Left lung (tissue), 10 donors: ENCODE data around the gene NUP133. TPM values are rescaled to one million over a fixed set of nuclear protein-coding genes. Genes with fewer than 3 reads are reported as not detected.
A peak's percentile ranks its signal among the peaks of the same experiment; 100 is the strongest.
"Not testable (repeated sequence)": the region's sequence is repeated elsewhere in the genome, so short reads cannot be mapped to it uniquely, and the experiment has no call there.

Experiments used
- ATAC-seq: fragments of 200-7000 bp; cut with Tn5 transposase; one replicate; pipeline ENCODE4 v1.9.1; 2020; ENCODE audit warnings: moderate library complexity
- DNase-seq, 4 donors: peaks; one replicate each; pipeline ENCODE4 v3.0.0-alpha.2; 2013 to 2020
- H3K27ac ChIP-seq, 2 donors: fragments of 200-600 bp; sonication (generic) in 1 of 2; one replicate each; pipeline versions ENCODE4 v1.5.0 to v1.8.0; 2020 to 2021
- H3K27me3 ChIP-seq, 2 donors: fragments of 200-600 bp; sonication (generic) in 1 of 2; one replicate each; pipeline versions ENCODE4 v1.5.0 to v1.8.0; 2020 to 2021
- H3K36me3 ChIP-seq, 2 donors: fragments of 200-600 bp; sonication (generic) in 1 of 2; one replicate each; pipeline versions ENCODE4 v1.5.0 to v1.8.0; 2020 to 2021
- H3K4me1 ChIP-seq, 2 donors: fragments of 200-600 bp; one replicate each; pipeline ENCODE4 v1.8.0; 2021
- H3K4me3 ChIP-seq, 2 donors: fragments of 200-600 bp; sonication (generic) in 1 of 2; one replicate each; pipeline versions ENCODE4 v1.5.0 to v1.8.0; 2020 to 2021; ENCODE audit warnings: mild to moderate bottlenecking in 1 of 2
- H3K9me3 ChIP-seq, 2 donors: fragments of 200-600 bp; sonication (generic) in 1 of 2; one replicate each; pipeline versions ENCODE4 v1.5.0 to v1.8.0; 2020 to 2021
- intact Hi-C, 2 donors: fragments of 100-400 bp; cut with DNase I; formaldehyde crosslinking; loops; one replicate each; pipeline versions ENCODE4 v1.11.2 to v1.14.2; 2022
- polyA plus RNA-seq, 6 donors: library from polyadenylated mRNA; unstranded; fragments of 120-200 nt; gene quantifications; one replicate each; pipeline ENCODE4 v1.2.1, GENCODE V29; 2013; ENCODE audit not compliant: insufficient read length in 6 of 6
- total RNA-seq, 2 donors: library from RNA; stranded (reverse); fragmentation: NEBNext Ultra II Directional; extraction: Animal tissue kit (Norgen Biotek cat#: 25700); gene quantifications; one replicate each; pipeline ENCODE4 v1.2.1, GENCODE V29; 2021
- TF ChIP-seq, protein P1 (sequence below), 2 donors: fragments of 200-600 bp; sonication (generic) in 1 of 2; IDR thresholded peaks; one replicate each; pipeline versions ENCODE4 v1.5.0 to v1.8.0; 2021; ENCODE audit warnings: antibody characterized with exemption in 2 of 2
- donor health status: DM: no; HTN: yes; CAD: no.
- donor health status: DM: no; HTN: no; CAD: no.

The NUP133 gene
- total and polyA plus RNA-seq, 8 donors, result 30.2 to 47.1 (median 42.5) TPM

- H3K4me1 ChIP-seq, result no peaks in the 10 kb centered on the region
- no peak for ATAC-seq
- H3K27ac ChIP-seq, result no peak overlapping the region
- peaks cover 16 to 63% of the 10 kb centered on the region in 2 donors for H3K27me3 ChIP-seq
- H3K4me3 ChIP-seq, result no peak overlapping the region
- DNase-seq, result no peak
- intact Hi-C loops, result no loop called here
- H3K9me3 ChIP-seq, result peaks cover 0 to 13% of the 10 kb centered on the region in 2 donors
- TF ChIP-seq, protein P1, sequence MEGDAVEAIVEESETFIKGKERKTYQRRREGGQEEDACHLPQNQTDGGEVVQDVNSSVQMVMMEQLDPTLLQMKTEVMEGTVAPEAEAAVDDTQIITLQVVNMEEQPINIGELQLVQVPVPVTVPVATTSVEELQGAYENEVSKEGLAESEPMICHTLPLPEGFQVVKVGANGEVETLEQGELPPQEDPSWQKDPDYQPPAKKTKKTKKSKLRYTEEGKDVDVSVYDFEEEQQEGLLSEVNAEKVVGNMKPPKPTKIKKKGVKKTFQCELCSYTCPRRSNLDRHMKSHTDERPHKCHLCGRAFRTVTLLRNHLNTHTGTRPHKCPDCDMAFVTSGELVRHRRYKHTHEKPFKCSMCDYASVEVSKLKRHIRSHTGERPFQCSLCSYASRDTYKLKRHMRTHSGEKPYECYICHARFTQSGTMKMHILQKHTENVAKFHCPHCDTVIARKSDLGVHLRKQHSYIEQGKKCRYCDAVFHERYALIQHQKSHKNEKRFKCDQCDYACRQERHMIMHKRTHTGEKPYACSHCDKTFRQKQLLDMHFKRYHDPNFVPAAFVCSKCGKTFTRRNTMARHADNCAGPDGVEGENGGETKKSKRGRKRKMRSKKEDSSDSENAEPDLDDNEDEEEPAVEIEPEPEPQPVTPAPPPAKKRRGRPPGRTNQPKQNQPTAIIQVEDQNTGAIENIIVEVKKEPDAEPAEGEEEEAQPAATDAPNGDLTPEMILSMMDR (IDR thresholded peaks at IDR 0.05), result no peak
- no peaks in the 10 kb centered on the region for H3K36me3 ChIP-seq
Observed at GRCh38 chr1:229425564-229426159, 82.5 kb downstream of the NUP133 start.

DNA sequence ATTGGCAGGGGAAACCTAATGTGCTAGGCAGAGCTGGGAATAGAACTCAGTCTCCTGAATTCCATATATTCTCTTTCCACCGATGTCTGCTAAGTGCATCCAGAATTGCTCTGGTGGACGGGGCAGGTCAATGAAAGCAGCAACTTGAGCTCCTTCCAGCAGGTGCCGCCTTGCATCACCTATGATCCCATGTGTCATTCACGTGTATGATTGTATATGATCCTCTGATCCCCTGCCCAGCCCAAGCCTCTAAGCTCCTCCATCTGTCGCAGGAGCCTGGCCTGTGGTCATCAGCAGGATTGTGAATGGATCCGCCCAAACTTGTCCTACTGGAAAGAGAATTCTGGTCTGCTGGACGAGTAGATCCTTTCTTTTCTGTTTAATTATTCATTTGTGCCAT is 87.4 kb downstream of the NUP133 start:
- no peak for ATAC-seq
- H3K27me3 ChIP-seq, result peaks cover 0 to 21% of the 10 kb centered on the region in 2 donors
- intact Hi-C loops, result no loop called here
- no peak overlapping the region for H3K4me3 ChIP-seq
- peaks cover 0 to 13% of the 10 kb centered on the region in 2 donors for H3K9me3 ChIP-seq
- H3K27ac ChIP-seq, result no peak overlapping the region
- no peaks in the 10 kb centered on the region for H3K4me1 ChIP-seq
- no peak for DNase-seq
- TF ChIP-seq, protein P1 (IDR thresholded peaks at IDR 0.05), result no peak
- H3K36me3 ChIP-seq, result no peaks in the 10 kb centered on the region

DNA sequence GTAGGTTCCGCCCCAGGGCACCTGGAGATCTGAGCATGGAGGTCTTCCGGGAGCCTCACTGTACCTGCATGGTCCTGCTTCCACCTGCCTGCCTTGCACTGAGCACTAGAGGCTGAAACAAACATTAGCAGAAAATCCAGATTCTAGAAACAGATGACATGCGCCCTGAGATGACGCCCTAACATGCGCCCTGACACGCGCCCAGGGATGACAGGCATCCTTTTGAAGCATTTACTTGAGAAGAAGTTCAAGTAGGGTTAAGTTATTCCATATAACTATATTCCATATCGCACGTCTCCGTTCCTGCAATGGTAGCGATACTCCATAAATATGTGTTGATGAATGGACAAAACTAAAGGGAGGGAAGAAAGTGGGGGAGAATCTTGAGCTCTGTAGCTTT is 87.9 kb downstream of the NUP133 start:
- no peak for DNase-seq
- intact Hi-C loops, result no loop called here
- TF ChIP-seq, protein P1 (IDR thresholded peaks at IDR 0.05), result no peak

DNA sequence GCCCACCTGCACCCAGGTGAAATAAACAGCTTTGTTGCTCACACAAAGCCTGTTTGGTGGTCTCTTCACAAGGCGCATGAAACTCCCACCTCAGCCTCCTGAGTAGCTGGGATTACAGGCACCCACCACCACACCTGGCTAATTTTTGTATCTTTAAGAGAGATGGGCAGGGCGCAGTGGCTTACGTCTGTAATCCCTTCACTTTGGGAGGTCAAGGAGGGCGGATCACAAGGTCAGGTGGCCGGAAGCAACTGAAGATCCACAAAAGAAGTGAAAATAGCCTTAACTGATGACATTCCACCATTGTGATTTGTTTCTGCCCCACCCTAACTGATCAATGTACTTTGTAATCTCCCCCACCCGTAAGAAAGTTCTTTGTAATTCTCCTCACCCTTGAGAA is 89.6 kb downstream of the NUP133 start:
- DNase-seq, H3K4me3 ChIP-seq, H3K27me3 ChIP-seq, H3K4me1 ChIP-seq, H3K9me3 ChIP-seq, H3K27ac ChIP-seq, ATAC-seq, intact Hi-C loops, H3K36me3 ChIP-seq: not testable (repeated sequence)

More for the DNA sequence above, 87.9 kb downstream of the NUP133 start:
- Histone ChIP-seq H3K9me3 (peaks cover 0 to 13% of the 10 kb centered on the region in 2 donors), H3K36me3 (no peaks in the 10 kb centered on the region), H3K27me3 (peaks cover 0 to 18% of the 10 kb centered on the region in 2 donors), H3K4me1 (no peaks in the 10 kb centered on the region), H3K27ac (no peak overlapping the region), H3K4me3 (no peak overlapping the region)
- ATAC-seq, result no peak

DNA sequence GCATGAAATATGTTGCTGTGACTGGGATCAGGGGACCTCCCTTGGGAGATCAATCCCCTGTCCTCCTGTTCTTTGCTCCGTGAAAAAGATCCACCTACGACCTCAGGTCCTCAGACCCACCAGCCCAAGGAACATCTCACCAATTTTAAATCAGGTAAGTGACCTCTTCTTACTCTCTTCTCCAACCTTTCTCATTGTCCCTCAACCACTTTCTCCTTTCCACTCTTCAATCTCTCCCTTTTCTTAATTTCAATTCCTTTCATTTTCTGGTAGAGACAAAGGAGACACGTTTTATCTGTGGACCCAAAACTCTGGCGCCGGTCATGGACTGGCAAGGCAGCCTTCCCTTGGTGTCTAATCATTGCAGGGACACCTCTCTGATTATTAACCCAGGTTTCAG is 95.3 kb downstream of the NUP133 start:
- H3K4me3 ChIP-seq, H3K36me3 ChIP-seq, DNase-seq, ATAC-seq, intact Hi-C loops, H3K9me3 ChIP-seq, H3K27ac ChIP-seq: not testable (repeated sequence)
- Histone ChIP-seq H3K4me1 (peaks cover 9 to 14% of the 10 kb centered on the region in 2 donors), H3K27me3 (peaks cover 23 to 43% of the 10 kb centered on the region in 2 donors)

- intact Hi-C loops, result no loop called here
- ATAC-seq (peak; percentile 8), DNase-seq (no peak)
Observed at GRCh38 chr1:229412056-229412455, 96.1 kb downstream of the NUP133 start.

More at GRCh38 chr1:229412056-229412455, 96.1 kb downstream of the NUP133 start:
- no peaks in the 10 kb centered on the region for H3K9me3 ChIP-seq
- peaks cover 30 to 51% of the 10 kb centered on the region in 2 donors for H3K27me3 ChIP-seq
- no peak overlapping the region for H3K4me3 ChIP-seq
- no peak overlapping the region for H3K27ac ChIP-seq
- H3K4me1 ChIP-seq, result peaks cover 16 to 21% of the 10 kb centered on the region in 2 donors
- TF ChIP-seq, protein P1 (IDR thresholded peaks at IDR 0.05), result no peak
- H3K36me3 ChIP-seq, result no peaks in the 10 kb centered on the region
